ENCODE data around the gene CEP19.

GRCh38 chr3:196688349-196688748 is 23.7 kb downstream of the CEP19 start:
- no peak for TF ChIP-seq CTCF (IDR thresholded peaks at IDR 0.05)
- peak in 1 of 4 donors; percentile 27 for TF ChIP-seq POLR2AphosphoS5 (IDR thresholded peaks at IDR 0.05)
- TF ChIP-seq POLR2A (IDR thresholded peaks at IDR 0.05): no peak

All from sigmoid colon (tissue), 4 donors.